ENCODE results near the gene CCDC107.

Gene CCDC107

GRCh38 chr9:35684921-35685320, 26.8 kb downstream of the CCDC107 start:
- no peak for DNase-seq

- DNase-seq, result no peak
These were observed 27.4 kb downstream of the CCDC107 start for GRCh38 chr9:35685506-35685905.

GRCh38 chr9:35686222-35687203, 28.4 kb downstream of the CCDC107 start:
- DNase-seq, result no peak

- no peak for DNase-seq
These were observed 29.2 kb downstream of the CCDC107 start for GRCh38 chr9:35687306-35687705.

GRCh38 chr9:35687972-35688557, 30.0 kb downstream of the CCDC107 start:
- no peak for DNase-seq

GRCh38 chr9:35688558-35689541, 30.8 kb downstream of the CCDC107 start:
- DNase-seq, result no peak

GRCh38 chr9:35689542-35690293, 31.6 kb downstream of the CCDC107 start, which contains the start of gene TPM2:
Gene TPM2 (minus strand): TSS chr9:35689925. CDS start chr9:35689817, 108 bp downstream.
- DNase-seq, result no peak

DNA sequence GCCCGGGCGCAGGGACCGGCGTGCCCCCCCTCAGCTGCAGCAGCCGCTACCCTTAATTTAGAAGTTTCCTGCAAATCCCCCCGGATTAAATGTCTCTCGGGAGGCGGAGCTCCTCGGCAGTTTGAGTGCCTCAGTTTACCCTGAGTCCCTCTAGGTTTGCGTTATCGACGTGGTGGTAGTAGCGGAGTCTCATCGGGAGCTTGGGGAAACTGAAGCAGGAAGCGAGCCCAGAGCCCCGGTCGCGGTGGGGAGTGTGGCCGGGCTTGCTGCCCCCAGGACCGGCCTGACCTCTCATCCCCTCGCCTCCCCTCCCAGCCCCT, 32.2 kb downstream of the CCDC107 start:
- no peak for DNase-seq

DNA sequence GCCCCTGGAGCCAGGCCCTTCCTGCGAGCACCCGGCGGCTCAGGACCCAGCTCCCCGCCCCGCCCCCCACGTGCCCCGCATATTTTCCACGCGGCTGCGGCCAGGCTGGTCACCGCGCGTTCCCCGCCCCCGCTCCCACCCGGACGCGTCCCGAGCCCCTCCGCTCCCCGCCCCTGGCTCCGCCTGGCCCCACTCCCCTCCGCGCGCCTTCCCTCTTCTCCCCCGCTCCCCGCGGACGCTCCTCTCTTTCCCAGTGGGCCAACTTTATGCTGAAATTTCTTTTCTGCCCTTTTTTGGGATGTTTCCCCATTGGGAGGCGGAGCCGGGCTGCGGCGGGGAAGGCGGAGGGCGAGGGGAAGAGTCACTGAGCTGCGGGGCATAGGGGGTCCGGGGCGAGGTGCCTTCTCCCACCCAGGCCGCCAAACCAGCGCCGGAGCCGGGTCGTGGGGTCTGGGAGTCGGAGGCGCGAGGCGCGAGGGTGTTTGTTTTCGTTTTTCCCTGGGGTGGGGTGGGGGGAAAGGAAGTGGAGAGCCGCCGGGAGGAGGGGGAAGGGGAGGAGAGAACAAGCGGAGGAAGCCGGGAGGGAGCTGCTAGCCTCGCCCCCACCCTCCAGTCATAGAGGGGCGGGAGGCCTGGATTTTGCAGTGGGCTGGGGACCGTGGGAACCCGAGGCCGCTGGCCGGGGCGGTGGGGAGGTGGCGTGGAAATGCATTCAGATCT, 32.7 kb downstream of the CCDC107 start:
- peak in 1 of 4 experiments; percentile 21 for DNase-seq

- DNase-seq, result no peak
These were observed 33.2 kb downstream of the CCDC107 start for GRCh38 chr9:35691334-35691650.

DNA sequence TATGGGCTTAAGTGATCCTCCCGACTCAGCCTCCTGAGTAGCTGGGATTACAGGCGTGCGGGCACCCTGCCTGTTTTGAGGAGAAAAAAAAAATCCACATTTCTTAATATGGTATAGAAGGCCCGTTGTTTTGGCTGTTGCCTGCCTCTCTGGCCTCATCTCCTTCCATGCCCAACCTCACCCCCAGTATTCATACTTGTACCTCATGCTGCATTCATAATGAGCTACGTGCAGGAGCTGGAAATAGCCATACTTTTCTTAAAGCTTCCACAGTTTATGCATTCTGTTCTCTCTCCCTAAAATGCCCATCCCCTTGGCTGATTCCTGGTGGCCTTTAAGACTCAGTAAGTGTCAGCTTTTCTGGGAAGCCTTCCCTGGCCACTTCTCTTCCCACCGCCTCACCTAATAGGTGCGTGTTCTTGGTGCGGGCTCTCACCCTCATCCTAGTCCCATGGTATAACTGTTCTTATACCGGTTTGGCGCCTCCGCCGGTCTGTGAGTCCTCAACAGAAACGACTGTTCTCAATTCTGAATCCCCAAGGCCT, 33.7 kb downstream of the CCDC107 start:
- DNase-seq, result no peak

GRCh38 chr9:35695943-35696401, 37.9 kb downstream of the CCDC107 start:
- no peak for DNase-seq

DNA sequence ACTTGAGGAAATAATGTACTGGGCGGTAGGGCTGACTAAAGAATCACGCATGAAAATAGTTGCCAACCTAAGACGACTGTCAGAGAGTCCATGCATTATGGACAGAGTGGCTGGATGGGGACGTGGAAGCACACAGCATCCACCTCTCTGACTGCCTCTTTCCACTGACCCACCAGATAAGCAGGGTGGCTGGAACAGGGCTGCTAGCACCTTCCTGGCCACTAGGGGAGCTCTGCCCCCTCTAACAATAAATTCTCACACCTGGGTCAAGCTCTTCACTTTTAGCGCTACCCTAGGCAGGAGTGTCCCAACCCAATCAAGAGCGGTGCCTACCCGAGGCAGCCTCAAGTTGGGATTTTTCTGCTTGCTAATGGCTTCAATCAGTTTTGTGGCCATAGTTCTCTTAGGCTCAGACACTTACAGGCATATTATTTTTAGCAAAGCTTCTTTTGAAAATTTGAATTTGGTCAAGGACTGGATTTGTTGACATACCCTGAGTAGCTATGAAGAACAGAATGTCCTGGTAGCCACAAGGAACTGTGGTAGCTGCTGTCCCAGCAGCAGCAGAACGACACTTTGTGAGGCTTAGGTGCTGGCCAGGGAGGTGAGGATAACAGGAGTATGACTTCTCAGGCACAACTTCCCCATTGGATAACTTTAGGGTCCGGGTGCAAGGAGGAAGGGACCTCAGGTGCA, 38.6 kb downstream of the CCDC107 start:
- DNase-seq, result peak in 2 of 4 experiments; percentile 14 to 23

DNA sequence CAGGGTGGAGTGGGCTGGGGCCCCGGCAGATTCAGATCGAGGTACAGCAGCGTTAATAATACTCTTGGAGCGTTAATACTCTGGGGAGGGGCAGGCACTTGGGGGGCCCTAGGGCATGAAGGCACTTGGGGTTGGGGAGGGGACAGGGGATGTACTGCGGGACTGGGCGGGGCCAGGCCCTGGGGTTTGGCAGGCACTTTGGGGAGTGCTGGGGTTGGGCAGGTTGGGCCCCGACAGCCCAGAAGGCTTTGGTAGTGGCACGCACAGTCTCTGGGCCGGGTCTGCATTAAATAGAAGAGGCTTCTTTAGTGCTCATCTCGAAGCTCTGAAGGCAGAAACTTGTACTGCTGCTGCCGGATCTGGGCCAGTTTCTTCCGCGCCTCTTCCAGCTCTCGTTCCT, 39.4 kb downstream of the CCDC107 start:
- no peak for DNase-seq

GRCh38 chr9:35698231-35698630, 40.1 kb downstream of the CCDC107 start:
- DNase-seq, result no peak

GRCh38 chr9:35700031-35700430, 41.9 kb downstream of the CCDC107 start:
- no peak for DNase-seq

GRCh38 chr9:35700942-35701341, 42.9 kb downstream of the CCDC107 start:
- DNase-seq, result no peak

GRCh38 chr9:35702696-35703095, 44.6 kb downstream of the CCDC107 start:
- no peak for DNase-seq

- DNase-seq, result no peak
These were observed 46.0 kb downstream of the CCDC107 start for GRCh38 chr9:35703906-35704672.

GRCh38 chr9:35705372-35705771, 47.3 kb downstream of the CCDC107 start:
- DNase-seq, result no peak

Data from activated naive CD4-positive, alpha-beta T cell (primary cell).